B cell (primary cell): Measurements from ENCODE around the gene HSD11B2. TPM values are rescaled to one million over a fixed set of nuclear protein-coding genes. Genes with fewer than 3 reads are reported as not detected.

Source experiments
- ATAC-seq: fragments of 200-7000 bp; cut with Tn5 transposase; one replicate; pipeline ENCODE4 v1.10.0; 2021; ENCODE audit warnings: low read depth, mild to moderate bottlenecking, moderate number of reproducible peaks, moderate library complexity
- CTCF ChIA-PET: fragments of 350-600 bp; sonication (Branson Sonifier 250); formaldehyde crosslinking; loops from one replicate; lab custom pipeline; 2021; ENCODE audit warnings: antibody characterized with exemption, inconsistent platforms; lab: Charles Lee
- POLR2A ChIA-PET: fragments of 350-600 bp; sonication (Branson Sonifier 250); formaldehyde crosslinking; loops from one replicate; lab custom pipeline; 2021; ENCODE audit warnings: antibody characterized with exemption; lab: Charles Lee
- DNase-seq: peaks from one replicate; pipeline ENCODE4 v3.0.0; 2013
- H2AFZ ChIP-seq: 2 replicates; pipeline ENCODE4 v1.6.1; 2012; ENCODE audit warnings: mild to moderate bottlenecking, low read depth, low read length; ENCODE audit not compliant: insufficient read depth, poor library complexity, severe bottlenecking
- H3K27ac ChIP-seq, 2 donors: 1 replicate in 1 of 2; 2 replicates in 1 of 2; pipeline ENCODE4 v1.5.1; 2012 to 2013; ENCODE audit warnings: low read length in 2 of 2, mild to moderate bottlenecking in 2 of 2, moderate library complexity in 1 of 2
- H3K27me3 ChIP-seq, 4 experiments: fragments of 200-600 bp in 1 of 4; sonication (generic) in 1 of 4; replicated peaks in 1 of 4; 1 replicate in 2 of 4; 2 replicates in 2 of 4; pipeline versions ENCODE4 v1.6.1 to v1.7.0; 2013 to 2016; ENCODE audit warnings: low read length in 3 of 4, mild to moderate bottlenecking in 2 of 4, mixed read lengths in 1 of 4, moderate library complexity in 1 of 4; ENCODE audit not compliant: insufficient read depth in 4 of 4, control insufficient read depth in 3 of 4; ENCODE audit errors: control extremely low read depth in 1 of 4
- H3K36me3 ChIP-seq, 2 experiments: replicated peaks in 1 of 2; 1 replicate in 1 of 2; 2 replicates in 1 of 2; pipeline versions ENCODE4 v1.6.1 to v1.7.1; 2013; ENCODE audit warnings: low read length in 1 of 2; ENCODE audit not compliant: insufficient read depth in 2 of 2, control insufficient read depth in 1 of 2; ENCODE audit errors: control extremely low read depth in 1 of 2, extremely low read depth in 1 of 2
- H3K4me1 ChIP-seq, 2 donors: fragments of 200-600 bp in 1 of 2; sonication (generic) in 1 of 2; 1 replicate in 1 of 2; 2 replicates in 1 of 2; pipeline versions ENCODE4 v1.5.1 to v1.6.1; 2013 to 2017; ENCODE audit warnings: low read length in 2 of 2; ENCODE audit not compliant: control insufficient read depth in 2 of 2, insufficient read depth in 2 of 2
- H3K4me2 ChIP-seq: replicated peaks from 2 replicates; pipeline ENCODE3; 2012; ENCODE audit warnings: mild to moderate bottlenecking, low read depth, low read length; ENCODE audit not compliant: poor library complexity, severe bottlenecking
- H3K4me3 ChIP-seq, 5 experiments: fragments of 200-600 bp in 1 of 5; sonication (generic) in 1 of 5; 1 replicate in 3 of 5; 2 replicates in 2 of 5; pipeline versions ENCODE4 v1.5.1 to v1.7.0; 2011 to 2016; ENCODE audit warnings: low read length in 4 of 5, mild to moderate bottlenecking in 4 of 5, low read depth in 2 of 5, control low read depth in 1 of 5, moderate library complexity in 1 of 5; ENCODE audit not compliant: insufficient read depth in 1 of 5; ENCODE audit errors: control extremely low read depth in 1 of 5, extremely low read depth in 1 of 5
- H3K79me2 ChIP-seq: fragments of 200-600 bp; sonication (generic); one replicate; pipeline ENCODE4 v1.6.0; 2016; ENCODE audit warnings: low read length; ENCODE audit not compliant: control insufficient read depth, insufficient read depth
- H3K9ac ChIP-seq: fragments of 200-600 bp; sonication (generic); 2 replicates; pipeline ENCODE4 v1.6.1; 2017; ENCODE audit warnings: mild to moderate bottlenecking, low read length, moderate library complexity
- H3K9me3 ChIP-seq, 3 donors: one replicate each; pipeline versions ENCODE4 v1.6.1 to v1.7.1; 2013; ENCODE audit warnings: low read length in 2 of 3; ENCODE audit not compliant: control insufficient read depth in 2 of 3, insufficient read depth in 1 of 3; ENCODE audit errors: control extremely low read depth in 1 of 3
- H4K20me1 ChIP-seq: 2 replicates; pipeline ENCODE4 v1.6.0; 2012; ENCODE audit warnings: mild to moderate bottlenecking, low read length; ENCODE audit not compliant: insufficient read depth, control insufficient read depth, poor library complexity, severe bottlenecking
- H3K27ac Mint-ChIP-seq: one replicate; pipeline ENCODE4 v1.8.0; 2021; ENCODE audit warnings: mixed read lengths
- H3K27me3 Mint-ChIP-seq: one replicate; pipeline ENCODE4 v1.8.0; 2021; ENCODE audit warnings: mixed read lengths
- H3K4me1 Mint-ChIP-seq: one replicate; pipeline ENCODE4 v1.8.0; 2021; ENCODE audit warnings: mixed read lengths
- H3K4me3 Mint-ChIP-seq: one replicate; pipeline ENCODE4 v1.8.0; 2021; ENCODE audit warnings: mixed read lengths
- H3K9me3 Mint-ChIP-seq: one replicate; pipeline ENCODE4 v1.8.0; 2022; ENCODE audit warnings: mixed read lengths; ENCODE audit not compliant: insufficient read depth
- EZH2 ChIP-seq: IDR thresholded peaks from 2 replicates; pipeline ENCODE4 v1.6.1; 2012; ENCODE audit warnings: borderline replicate concordance, low read depth, mild to moderate bottlenecking, moderate library complexity, low read length; ENCODE audit not compliant: insufficient read depth, poor library complexity, severe bottlenecking
- WGBS: methylation state at CpG from one replicate; pipeline ENCODE4 v1.1.5; 2013; ENCODE audit warnings: missing lambda C conversion rate; ENCODE audit not compliant: insufficient coverage; 5-methylcytosine and 5-hydroxymethylcytosine counted together
- intact Hi-C: fragments of 100-400 bp; cut with micrococcal nuclease; formaldehyde crosslinking; loops from one replicate; pipeline ENCODE4 v1.10.0; 2022
- polyA plus RNA-seq: library from polyadenylated mRNA; depleted of rRNA; stranded (reverse); fragments of >200 nt; gene quantifications from 2 replicates; pipeline ENCODE4 v1.2.3, GENCODE V29; 2012
- total RNA-seq, 2 donors: library from RNA; stranded (reverse); fragments of 120-200 nt in 1 of 2; gene quantifications; 1 replicate in 1 of 2; 2 replicates in 1 of 2; pipeline versions ENCODE4 v1.2.3 to v1.2.4, GENCODE V29; 2013 to 2022
- TF ChIP-seq, protein P1 (sequence below): fragments of 200-600 bp; IDR thresholded peaks from one replicate; pipeline ENCODE4 v1.8.0; 2022; ENCODE audit warnings: antibody characterized with exemption, mild to moderate bottlenecking

HSD11B2 gene
- total and polyA plus RNA-seq, 2 donors (not counting 1 experiment from before 2014, with no cell fraction given) = 0.09 TPM; not detected in 1

DNA sequence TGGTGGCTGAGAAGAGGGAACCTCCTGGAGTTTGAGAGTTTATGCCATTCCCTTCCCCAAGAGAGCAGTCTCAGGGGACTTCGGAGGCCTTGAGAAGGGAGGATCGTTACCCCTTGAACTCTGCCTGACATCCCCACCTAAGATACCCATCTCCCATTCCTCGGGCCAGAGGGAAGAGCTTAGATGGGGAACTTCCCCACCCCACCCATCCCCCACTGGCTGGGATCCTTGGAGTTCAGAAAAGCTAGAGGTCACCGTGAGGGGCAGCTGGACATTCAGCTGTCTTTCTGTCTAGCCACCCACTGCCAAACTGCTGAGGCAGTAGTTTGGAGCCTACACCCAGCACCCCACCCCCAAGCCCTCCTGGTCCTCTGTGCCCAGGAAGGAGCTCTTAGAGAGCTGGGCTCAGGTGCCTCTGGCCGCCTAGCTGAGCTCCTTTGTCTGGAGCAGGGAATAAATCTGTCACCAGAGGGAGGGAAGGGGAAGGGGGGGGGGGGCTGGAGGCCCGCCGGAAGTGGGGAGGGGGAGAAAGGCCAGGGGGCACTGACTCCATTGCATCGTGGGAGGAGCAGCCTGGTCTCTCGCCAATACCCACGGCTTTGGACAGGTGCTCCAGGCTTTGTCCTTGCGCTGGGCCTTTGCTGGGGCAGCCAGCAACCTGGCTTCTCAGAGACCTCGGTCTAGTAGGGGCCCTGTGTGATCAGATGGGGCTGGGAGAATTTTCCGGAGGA, 1.0 kb downstream of the HSD11B2 start:
- Histone ChIP-seq H3K9ac (peak overlapping the region; percentile 43), H4K20me1 (no peaks in the 10 kb centered on the region), H3K4me1 (peaks cover 27 to 36% of the 10 kb centered on the region in 2 donors), H3K9me3 (no peaks in the 10 kb centered on the region), H3K79me2 (no peaks in the 10 kb centered on the region), H3K4me3 (peak overlapping the region in 3 of 5 experiments; percentile 25 to 62 (median 41)), H2AFZ (peak overlapping the region; percentile 46), H3K27ac (no peak overlapping the region), H3K27me3 (peaks cover 0 to 36% (median 15%) of the 10 kb centered on the region in 4 experiments), H3K4me2 (peak overlapping the region; percentile 92), H3K36me3 (no peaks in the 10 kb centered on the region)
- Mint-ChIP-seq H3K27me3 (peaks cover 31% of the 10 kb centered on the region), H3K27ac (no peak overlapping the region), H3K4me1 (peaks cover 35% of the 10 kb centered on the region), H3K9me3 (no peaks in the 10 kb centered on the region), H3K4me3 (peak overlapping the region; percentile 81)
- TF ChIP-seq EZH2 = no peak
- TF ChIP-seq, protein P1, sequence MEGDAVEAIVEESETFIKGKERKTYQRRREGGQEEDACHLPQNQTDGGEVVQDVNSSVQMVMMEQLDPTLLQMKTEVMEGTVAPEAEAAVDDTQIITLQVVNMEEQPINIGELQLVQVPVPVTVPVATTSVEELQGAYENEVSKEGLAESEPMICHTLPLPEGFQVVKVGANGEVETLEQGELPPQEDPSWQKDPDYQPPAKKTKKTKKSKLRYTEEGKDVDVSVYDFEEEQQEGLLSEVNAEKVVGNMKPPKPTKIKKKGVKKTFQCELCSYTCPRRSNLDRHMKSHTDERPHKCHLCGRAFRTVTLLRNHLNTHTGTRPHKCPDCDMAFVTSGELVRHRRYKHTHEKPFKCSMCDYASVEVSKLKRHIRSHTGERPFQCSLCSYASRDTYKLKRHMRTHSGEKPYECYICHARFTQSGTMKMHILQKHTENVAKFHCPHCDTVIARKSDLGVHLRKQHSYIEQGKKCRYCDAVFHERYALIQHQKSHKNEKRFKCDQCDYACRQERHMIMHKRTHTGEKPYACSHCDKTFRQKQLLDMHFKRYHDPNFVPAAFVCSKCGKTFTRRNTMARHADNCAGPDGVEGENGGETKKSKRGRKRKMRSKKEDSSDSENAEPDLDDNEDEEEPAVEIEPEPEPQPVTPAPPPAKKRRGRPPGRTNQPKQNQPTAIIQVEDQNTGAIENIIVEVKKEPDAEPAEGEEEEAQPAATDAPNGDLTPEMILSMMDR = no peak
- POLR2A ChIA-PET = interaction anchor here (0.6 kb wide), 1 partner anchor 188 kb away, joined by 7 read pairs; no protein-coding TSS in a partner anchor
- no peak for ATAC-seq
- no peak for DNase-seq
- 68% methylated on average over 8 of the region's 13 CpGs for WGBS
- CTCF ChIA-PET = interaction anchor here (0.7 to 1.2 kb wide), 2 partner anchors 33 to 89 kb away, joined by 3 to 4 read pairs; no protein-coding TSS in a partner anchor
- intact Hi-C loops = no loop called here

DNA sequence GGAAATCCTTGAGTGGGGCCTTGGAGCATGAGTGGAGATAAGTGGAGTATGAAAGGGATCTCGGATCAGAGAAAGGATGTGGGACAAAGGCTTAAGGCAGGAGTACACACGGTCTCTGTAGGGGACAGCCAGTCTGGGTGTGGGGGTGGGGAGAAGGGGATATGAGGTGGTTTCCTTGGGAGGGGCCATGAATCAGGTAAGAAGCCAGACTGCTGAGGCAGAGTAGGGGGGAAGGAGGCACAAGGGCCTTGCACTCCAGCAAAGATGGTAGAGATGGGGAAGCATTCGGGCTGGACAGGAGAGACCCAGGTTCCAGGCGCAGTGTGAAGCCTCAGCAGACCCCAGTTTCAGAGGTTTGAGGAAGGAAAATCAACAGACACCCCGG, 1.6 kb downstream of the HSD11B2 start:
- Histone ChIP-seq H3K36me3 (peaks cover 0 to 2% of the 10 kb centered on the region in 2 experiments), H3K27me3 (peaks cover 0 to 36% (median 15%) of the 10 kb centered on the region in 4 experiments), H3K9ac (no peak overlapping the region), H3K9me3 (no peaks in the 10 kb centered on the region), H3K79me2 (no peaks in the 10 kb centered on the region), H2AFZ (no peak overlapping the region), H4K20me1 (no peaks in the 10 kb centered on the region), H3K4me1 (peaks cover 27 to 36% of the 10 kb centered on the region in 2 donors), H3K27ac (no peak overlapping the region), H3K4me3 (no peak overlapping the region), H3K4me2 (no peak overlapping the region)
- POLR2A ChIA-PET = no interaction called here
- intact Hi-C loops = no loop called here
- CTCF ChIA-PET = interaction anchor here (0.7 to 1.6 kb wide), 2 partner anchors 15 to 33 kb away, joined by 4 to 6 read pairs; no protein-coding TSS in a partner anchor
- Mint-ChIP-seq H3K27me3 (peaks cover 27% of the 10 kb centered on the region), H3K27ac (no peak overlapping the region), H3K9me3 (no peaks in the 10 kb centered on the region), H3K4me1 (peaks cover 38% of the 10 kb centered on the region), H3K4me3 (peak overlapping the region; percentile 48)
- TF ChIP-seq, protein P1 = no peak
- no peak for TF ChIP-seq EZH2
- 72% methylated on average over 5 of the region's 5 CpGs for WGBS
- no peak for ATAC-seq
- no peak for DNase-seq
